ENCODE measurements around the gene CELSR3. TPM values are rescaled to one million over a fixed set of nuclear protein-coding genes. Genes with fewer than 3 reads are reported as not detected.

The CELSR3 gene
- total RNA-seq, 1 experiment from 2014 or later, result 35.4 TPM

DNA sequence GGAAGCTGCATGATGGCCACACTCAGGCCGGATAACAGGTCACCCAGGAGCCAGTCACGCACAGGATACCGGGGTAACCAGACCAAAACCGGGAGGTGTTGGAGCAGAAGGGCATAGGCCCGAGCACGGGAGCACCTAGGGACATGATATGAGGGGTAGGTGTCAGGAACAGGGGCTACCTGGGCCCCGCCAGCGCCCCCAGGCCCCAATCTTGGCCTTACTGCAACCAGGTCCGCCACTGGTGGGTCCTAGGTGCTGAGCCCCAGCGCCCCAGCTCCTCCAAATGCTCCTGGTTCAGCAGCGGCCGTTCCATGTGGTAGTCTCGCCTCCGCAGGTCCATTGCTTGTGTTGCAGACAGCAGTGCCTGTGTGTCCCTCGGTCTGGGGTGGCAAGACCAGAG, 29.4 kb downstream of the CELSR3 start:
- H3K4me3 Mint-ChIP-seq (ENCODE audit: unreplicated experiment), result no peak overlapping the region
- ChIA-PET POLR2A (no interaction called here), CTCF (no interaction called here)
- no peak for DNase-seq
- H3K4me1 Mint-ChIP-seq (ENCODE audit: low read depth, unreplicated experiment), result peaks cover 20% of the 10 kb centered on the region
- no peaks in the 10 kb centered on the region for H3K27me3 Mint-ChIP-seq (ENCODE audit: insufficient read depth, unreplicated experiment)
- no TSS peak for BruUV-seq (replicated peaks)
- Histone ChIP-seq H3K27me3 (replicated peaks; ENCODE audit: control insufficient read depth, insufficient read depth, low read length) (no peaks in the 10 kb centered on the region), H3K4me1 (peaks cover 19% of the 10 kb centered on the region), H3K36me3 (ENCODE audit: control insufficient read depth, insufficient read depth, low read length) (peaks cover 4% of the 10 kb centered on the region), H3K9me3 (no peaks in the 10 kb centered on the region), H3K4me3 (ENCODE audit: low read depth, low read length) (no peak overlapping the region)
- no peak overlapping the region for H3K27ac Mint-ChIP-seq (ENCODE audit: unreplicated experiment)
- intact Hi-C loops (cut with micrococcal nuclease; ENCODE audit: unreplicated experiment), result no loop called here
- peaks cover 34% of the 10 kb centered on the region for H3K36me3 Mint-ChIP-seq (ENCODE audit: insufficient read depth, unreplicated experiment)
- TF ChIP-seq, protein P1, sequence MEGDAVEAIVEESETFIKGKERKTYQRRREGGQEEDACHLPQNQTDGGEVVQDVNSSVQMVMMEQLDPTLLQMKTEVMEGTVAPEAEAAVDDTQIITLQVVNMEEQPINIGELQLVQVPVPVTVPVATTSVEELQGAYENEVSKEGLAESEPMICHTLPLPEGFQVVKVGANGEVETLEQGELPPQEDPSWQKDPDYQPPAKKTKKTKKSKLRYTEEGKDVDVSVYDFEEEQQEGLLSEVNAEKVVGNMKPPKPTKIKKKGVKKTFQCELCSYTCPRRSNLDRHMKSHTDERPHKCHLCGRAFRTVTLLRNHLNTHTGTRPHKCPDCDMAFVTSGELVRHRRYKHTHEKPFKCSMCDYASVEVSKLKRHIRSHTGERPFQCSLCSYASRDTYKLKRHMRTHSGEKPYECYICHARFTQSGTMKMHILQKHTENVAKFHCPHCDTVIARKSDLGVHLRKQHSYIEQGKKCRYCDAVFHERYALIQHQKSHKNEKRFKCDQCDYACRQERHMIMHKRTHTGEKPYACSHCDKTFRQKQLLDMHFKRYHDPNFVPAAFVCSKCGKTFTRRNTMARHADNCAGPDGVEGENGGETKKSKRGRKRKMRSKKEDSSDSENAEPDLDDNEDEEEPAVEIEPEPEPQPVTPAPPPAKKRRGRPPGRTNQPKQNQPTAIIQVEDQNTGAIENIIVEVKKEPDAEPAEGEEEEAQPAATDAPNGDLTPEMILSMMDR (IDR thresholded peaks at IDR 0.05; ENCODE audit: insufficient read depth in 1 of 2, low read depth in 1 of 2, low read length in 1 of 2, severe bottlenecking in 1 of 2, unreplicated experiment in 1 of 2), result no peak
- H3K9me3 Mint-ChIP-seq (ENCODE audit: unreplicated experiment), result no peaks in the 10 kb centered on the region

DNA sequence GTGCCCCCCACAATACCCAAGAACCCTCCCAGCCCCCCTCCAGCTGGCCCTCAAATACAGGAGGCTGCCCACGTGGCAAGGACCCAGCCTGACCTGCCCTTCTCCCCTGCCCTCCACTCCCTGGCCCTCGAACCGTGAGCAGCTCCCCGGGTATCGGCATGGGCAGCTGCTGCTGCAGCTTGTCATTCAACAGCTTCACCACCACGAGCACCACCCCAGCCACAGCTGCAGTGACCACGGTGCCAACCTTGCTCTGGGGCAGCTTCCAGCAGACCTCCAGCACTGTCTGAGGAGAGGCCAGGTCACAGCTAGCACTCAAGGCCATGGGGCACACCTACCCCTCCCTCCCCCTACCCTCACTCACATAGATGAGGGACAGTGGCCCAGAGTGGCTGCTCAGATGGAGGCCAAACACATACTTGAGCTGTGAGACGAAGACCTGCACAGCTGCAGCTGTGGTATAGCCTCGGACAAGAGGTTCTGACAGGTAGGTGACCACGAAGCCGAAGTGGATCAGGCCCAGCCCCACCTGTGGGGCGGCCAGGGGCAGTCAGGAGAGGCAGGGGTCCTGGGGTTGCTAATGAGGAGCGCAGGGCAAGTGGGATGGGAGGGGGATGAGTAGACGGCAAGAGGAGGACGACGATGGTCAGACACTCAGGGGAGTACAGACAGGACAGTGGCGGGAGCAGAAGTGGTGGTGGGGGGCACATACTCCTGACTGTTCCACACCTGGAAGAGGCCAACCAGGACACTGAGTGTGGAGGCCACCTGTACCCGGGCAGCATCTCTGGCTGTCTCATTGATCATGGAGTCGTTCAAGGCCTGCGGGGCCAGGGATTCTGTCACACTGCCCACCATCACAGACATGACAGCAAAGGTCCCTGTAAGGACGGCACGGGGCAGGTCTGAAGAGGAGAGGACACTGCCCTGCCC, 30.9 kb downstream of the CELSR3 start:
- H3K9me3 ChIP-seq, result no peaks in the 10 kb centered on the region
- H3K27me3 ChIP-seq (replicated peaks; ENCODE audit: control insufficient read depth, insufficient read depth, low read length), result no peaks in the 10 kb centered on the region
- Mint-ChIP-seq H3K4me1 (ENCODE audit: low read depth, unreplicated experiment) (peaks cover 11% of the 10 kb centered on the region), H3K36me3 (ENCODE audit: insufficient read depth, unreplicated experiment) (peaks cover 21% of the 10 kb centered on the region), H3K4me3 (ENCODE audit: unreplicated experiment) (no peak overlapping the region), H3K9me3 (ENCODE audit: unreplicated experiment) (no peaks in the 10 kb centered on the region), H3K27ac (ENCODE audit: unreplicated experiment) (no peak overlapping the region), H3K27me3 (ENCODE audit: insufficient read depth, unreplicated experiment) (no peaks in the 10 kb centered on the region)
- TF ChIP-seq, protein P1 (IDR thresholded peaks at IDR 0.05; ENCODE audit: insufficient read depth in 1 of 2, low read depth in 1 of 2, low read length in 1 of 2, severe bottlenecking in 1 of 2, unreplicated experiment in 1 of 2), result no peak
- BruUV-seq (replicated peaks), result no TSS peak
- intact Hi-C loops (cut with micrococcal nuclease; ENCODE audit: unreplicated experiment), result no loop called here
- CTCF ChIA-PET, result no interaction called here
- peaks cover 4% of the 10 kb centered on the region for H3K36me3 ChIP-seq (ENCODE audit: control insufficient read depth, insufficient read depth, low read length)
- no peak overlapping the region for H3K4me3 ChIP-seq (ENCODE audit: low read depth, low read length)
- POLR2A ChIA-PET, result interaction anchor here (0.6 kb wide), 1 partner anchor 159 kb away, joined by 4 read pairs; no protein-coding TSS in a partner anchor
- DNase-seq, result no peak
- peaks cover 17% of the 10 kb centered on the region for H3K4me1 ChIP-seq

DNA sequence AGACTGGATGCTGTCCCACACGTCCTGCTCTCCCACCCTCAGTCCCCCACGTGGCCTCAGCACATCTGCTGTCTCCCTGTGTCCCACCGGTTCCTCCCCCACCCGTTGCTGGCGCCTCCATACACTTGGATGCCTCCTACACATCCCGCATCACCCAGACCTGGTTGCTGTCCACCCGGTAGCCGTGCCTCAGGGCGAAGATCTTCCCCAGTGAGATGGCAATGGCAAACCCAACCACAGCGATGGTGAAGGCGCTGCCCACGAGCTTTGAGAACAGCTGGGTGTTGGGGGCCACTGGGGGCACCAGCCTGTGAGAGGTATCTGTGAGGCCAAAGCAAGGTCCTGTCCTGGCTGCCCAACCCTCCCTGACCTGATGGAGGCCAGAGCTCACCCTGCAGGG, 31.9 kb downstream of the CELSR3 start:
- no peak overlapping the region for H3K27ac Mint-ChIP-seq (ENCODE audit: unreplicated experiment)
- CTCF ChIA-PET, result no interaction called here
- TF ChIP-seq, protein P1 (IDR thresholded peaks at IDR 0.05; ENCODE audit: insufficient read depth in 1 of 2, low read depth in 1 of 2, low read length in 1 of 2, severe bottlenecking in 1 of 2, unreplicated experiment in 1 of 2), result no peak
- Histone ChIP-seq H3K4me3 (ENCODE audit: low read depth, low read length) (no peak overlapping the region), H3K36me3 (ENCODE audit: control insufficient read depth, insufficient read depth, low read length) (peaks cover 4% of the 10 kb centered on the region), H3K4me1 (peaks cover 8% of the 10 kb centered on the region; the same call in 1 of the 2 replicates), H3K9me3 (no peaks in the 10 kb centered on the region), H3K27me3 (replicated peaks; ENCODE audit: control insufficient read depth, insufficient read depth, low read length) (no peaks in the 10 kb centered on the region)
- no peak overlapping the region for H3K4me3 Mint-ChIP-seq (ENCODE audit: unreplicated experiment)
- BruUV-seq (replicated peaks), result no TSS peak
- H3K27me3 Mint-ChIP-seq (ENCODE audit: insufficient read depth, unreplicated experiment), result no peaks in the 10 kb centered on the region
- POLR2A ChIA-PET, result no interaction called here
- peaks cover 11% of the 10 kb centered on the region for H3K4me1 Mint-ChIP-seq (ENCODE audit: low read depth, unreplicated experiment)
- no peaks in the 10 kb centered on the region for H3K9me3 Mint-ChIP-seq (ENCODE audit: unreplicated experiment)
- intact Hi-C loops (cut with micrococcal nuclease; ENCODE audit: unreplicated experiment), result no loop called here
- peaks cover 21% of the 10 kb centered on the region for H3K36me3 Mint-ChIP-seq (ENCODE audit: insufficient read depth, unreplicated experiment)
- no peak for DNase-seq

All from Caco-2 (cell line).